Cardiac atrium fibroblast (primary cell): ENCODE measurements around the gene ADPRH. TPM values are rescaled to one million over a fixed set of nuclear protein-coding genes. Genes with fewer than 3 reads are reported as not detected.

Experiments used
- total RNA-seq: library from RNA; depleted of rRNA; stranded (reverse); fragments of >200 nt; gene quantifications from 2 replicates; pipeline ENCODE4 v1.2.3, GENCODE V29; 2015

ADPRH gene
- 1.1 and 4.5 TPM in 2 replicates for total RNA-seq

DNA sequence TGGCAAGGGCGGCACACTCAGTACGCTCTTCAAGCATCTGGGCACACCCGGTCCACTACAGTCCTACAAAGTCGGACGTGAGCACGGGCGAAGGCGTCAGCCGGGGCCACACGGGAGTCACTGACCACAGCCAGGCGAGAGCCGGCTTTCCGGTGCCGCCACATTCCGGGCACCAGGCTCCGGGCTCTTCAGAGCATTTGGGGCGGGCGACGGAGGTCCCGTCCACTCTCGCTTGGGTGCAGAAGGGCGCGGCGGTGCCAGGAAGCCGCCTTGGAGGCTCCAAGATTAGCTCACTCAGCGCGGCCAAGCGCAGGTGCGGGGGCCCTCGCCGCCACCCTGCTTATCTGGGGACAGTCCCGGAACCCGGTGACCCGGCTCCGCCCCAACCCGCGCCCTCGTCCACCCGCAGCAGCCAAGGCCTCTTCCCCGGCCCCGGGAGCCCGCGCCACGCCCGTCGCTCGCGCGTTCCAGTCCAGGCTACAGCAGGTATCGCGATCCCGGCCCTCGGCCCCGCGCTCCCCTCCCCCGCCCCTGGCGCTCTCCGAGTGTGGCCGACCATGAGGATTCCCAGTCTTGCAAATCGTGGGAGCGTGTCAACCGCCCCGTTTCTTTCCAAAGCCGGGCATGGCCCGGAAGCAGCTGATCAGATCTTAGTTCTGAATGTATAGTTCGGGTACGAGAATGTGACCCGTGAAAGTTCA is at the start of gene ADPRH:
Gene ADPRH, plus strand, starts transcription at position 127 of the 701 bp plus-strand sequence. CDS start 2,678 bp downstream, outside the sequence.

DNA sequence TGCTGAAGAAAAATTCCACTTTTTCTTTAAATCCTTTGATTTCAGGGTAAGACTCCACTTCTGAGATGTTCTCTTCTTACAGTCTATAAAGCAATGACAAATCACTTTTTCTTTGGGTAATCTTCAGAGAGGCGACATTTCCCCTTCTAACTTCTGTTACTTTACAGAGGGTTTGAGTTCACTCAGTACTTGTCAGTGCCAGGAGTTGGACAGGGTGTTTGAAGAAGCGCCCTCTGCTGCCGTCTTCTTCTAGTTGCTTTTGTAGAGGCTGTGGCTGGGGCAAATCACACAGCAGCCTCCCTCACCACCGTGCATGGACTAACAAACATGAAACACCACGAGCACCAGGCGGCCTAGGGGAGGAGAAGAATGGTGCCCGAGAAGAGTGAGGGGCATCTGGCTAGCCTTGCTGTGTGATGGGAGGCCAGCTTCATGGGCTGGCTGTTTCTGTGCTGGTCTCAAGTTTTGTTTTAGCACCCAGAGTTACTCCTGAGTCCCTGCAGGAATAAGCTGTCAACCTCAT is 19.8 kb upstream of the ADPRH start, which contains the start of gene CD80:
Gene CD80, minus strand, starts transcription at position 174 of the 523 bp plus-strand sequence. CDS start 1,886 bp downstream, outside the sequence.

DNA sequence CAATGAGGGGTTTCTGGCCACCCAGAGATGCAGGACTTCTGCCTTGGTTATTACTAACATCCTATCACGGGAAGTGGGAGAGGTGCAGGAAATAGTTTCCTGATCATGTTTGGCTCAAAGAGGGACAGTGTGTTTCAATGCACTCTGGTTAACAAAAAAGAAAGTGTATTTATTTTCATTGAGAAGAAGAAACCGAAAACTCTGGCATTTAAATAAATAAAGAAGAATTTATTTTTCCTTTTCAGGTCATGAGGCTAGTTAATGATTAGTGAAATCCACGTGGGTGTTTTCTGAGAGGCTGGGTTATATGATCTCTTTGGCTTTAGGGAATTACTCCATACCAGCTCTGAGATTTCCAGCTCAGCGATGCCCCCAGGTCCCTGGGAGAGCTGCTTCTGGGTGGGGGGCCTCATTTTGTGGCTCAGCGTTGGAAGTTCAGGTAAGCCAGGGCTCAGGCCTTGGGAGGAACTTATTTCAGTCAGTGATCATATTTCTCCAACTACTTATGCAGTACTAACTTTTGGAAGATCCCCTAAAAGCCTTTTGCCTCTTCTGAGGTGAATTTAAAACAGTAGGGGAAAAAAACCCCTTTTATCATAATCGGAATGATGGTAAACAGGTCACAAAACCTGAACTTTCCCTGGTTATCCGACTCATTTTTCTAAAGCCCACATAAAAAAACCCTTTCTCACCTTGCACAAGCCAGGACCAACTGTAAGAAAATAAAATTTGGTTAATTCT is 18.4 kb downstream of the ADPRH start, which contains the start of gene PLA1A:
Gene PLA1A, plus strand, starts transcription at position 338 of the 741 bp plus-strand sequence. Its CDS starts 29 bp downstream, at position 367.

Other genes starting within 250 kb of the ADPRH start
- gene TMEM39A, start 115.9 kb upstream of the ADPRH start, total RNA-seq, result 62.2 and 64.4 TPM in 2 replicates
- gene POGLUT1, start 110.5 kb upstream of the ADPRH start, total RNA-seq, result 11.9 and 16.4 TPM in 2 replicates
- gene TIMMDC1, start 80.9 kb upstream of the ADPRH start, total RNA-seq, result 45.5 and 54.1 TPM in 2 replicates
- gene CD80, start 19.9 kb upstream of the ADPRH start, total RNA-seq, result not detected in 2 replicates
- gene PLA1A, start 18.4 kb downstream of the ADPRH start, total RNA-seq, result not detected in 2 replicates
- gene POPDC2, start 81.1 kb downstream of the ADPRH start, total RNA-seq, result 0.81 TPM in 1 of 2 replicates, not detected in the other
- 10.7 and 14.1 TPM in 2 replicates for gene COX17, start 97.9 kb downstream of the ADPRH start, total RNA-seq
- gene CFAP91, start 123.5 kb downstream of the ADPRH start, total RNA-seq, result not detected in 2 replicates
- not detected in 2 replicates for gene NR1I2, start 202.6 kb downstream of the ADPRH start, total RNA-seq